Thyroid gland (tissue), 4 donors: ENCODE data around the gene THAP11. TPM values are rescaled to one million over a fixed set of nuclear protein-coding genes. Genes with fewer than 3 reads are reported as not detected.

Experiments used
- DNase-seq, 2 donors: peaks; one replicate each; pipeline ENCODE4 v3.0.0-alpha.2; 2019
- H3K27ac ChIP-seq, 3 donors: fragments of 200-600 bp; sonication (generic); 1 replicate in 2 of 3; 2 replicates in 1 of 3; pipeline ENCODE4 v1.5.1; 2016 to 2019; ENCODE audit warnings: mild to moderate bottlenecking in 1 of 3, moderate library complexity in 1 of 3
- H3K27me3 ChIP-seq: fragments of 200-600 bp; sonication (generic); one replicate; pipeline ENCODE4 v1.5.1; 2019
- H3K36me3 ChIP-seq, 2 donors: fragments of 200-600 bp; sonication (generic); one replicate each; pipeline ENCODE4 v1.5.1; 2016 to 2019
- H3K4me1 ChIP-seq, 2 donors: fragments of 200-600 bp; sonication (generic); one replicate each; pipeline ENCODE4 v1.5.1; 2017 to 2019
- H3K4me3 ChIP-seq, 3 donors: fragments of 200-600 bp; sonication (generic); replicated peaks in 1 of 3; 1 replicate in 2 of 3; 2 replicates in 1 of 3; pipeline ENCODE4 v1.5.1; 2016; ENCODE audit warnings: mild to moderate bottlenecking in 1 of 3
- H3K9me3 ChIP-seq: fragments of 200-600 bp; sonication (generic); one replicate; pipeline ENCODE4 v1.5.1; 2017
- POLR2A ChIP-seq, 2 donors: fragments of 450-650 bp; IDR thresholded peaks; one replicate each; pipeline ENCODE4 v1.6.1; 2017; ENCODE audit warnings: antibody characterized with exemption in 2 of 2, mild to moderate bottlenecking in 2 of 2, moderate library complexity in 1 of 2
- WGBS, 2 donors: methylation state at CpG; one replicate each; pipeline ENCODE4 v1.1.5; 2017; 5-methylcytosine and 5-hydroxymethylcytosine counted together
- intact Hi-C: fragments of 100-400 bp; cut with DNase I; formaldehyde crosslinking; loops from one replicate; pipeline ENCODE4 v1.15.1; 2023
- total RNA-seq, 4 donors: library from RNA; depleted of rRNA; stranded (reverse); fragments of >200 nt; gene quantifications; one replicate each; pipeline ENCODE4 v1.2.3, GENCODE V29; 2016
- TF ChIP-seq, protein P1 (sequence below), 6 experiments: fragments of 200-600 bp in 3 of 6; fragments of 450-650 bp in 3 of 6; sonication (generic) in 3 of 6; IDR thresholded peaks; one replicate each; pipeline ENCODE4 v1.5.1; 2016 to 2019; ENCODE audit warnings: antibody characterized with exemption in 6 of 6, mild to moderate bottlenecking in 2 of 6, inconsistent platforms in 1 of 6, moderate library complexity in 1 of 6

Gene THAP11
- total RNA-seq, 4 donors from 2014 or later, result 53.5 to 79.0 (median 67.8) TPM

DNA sequence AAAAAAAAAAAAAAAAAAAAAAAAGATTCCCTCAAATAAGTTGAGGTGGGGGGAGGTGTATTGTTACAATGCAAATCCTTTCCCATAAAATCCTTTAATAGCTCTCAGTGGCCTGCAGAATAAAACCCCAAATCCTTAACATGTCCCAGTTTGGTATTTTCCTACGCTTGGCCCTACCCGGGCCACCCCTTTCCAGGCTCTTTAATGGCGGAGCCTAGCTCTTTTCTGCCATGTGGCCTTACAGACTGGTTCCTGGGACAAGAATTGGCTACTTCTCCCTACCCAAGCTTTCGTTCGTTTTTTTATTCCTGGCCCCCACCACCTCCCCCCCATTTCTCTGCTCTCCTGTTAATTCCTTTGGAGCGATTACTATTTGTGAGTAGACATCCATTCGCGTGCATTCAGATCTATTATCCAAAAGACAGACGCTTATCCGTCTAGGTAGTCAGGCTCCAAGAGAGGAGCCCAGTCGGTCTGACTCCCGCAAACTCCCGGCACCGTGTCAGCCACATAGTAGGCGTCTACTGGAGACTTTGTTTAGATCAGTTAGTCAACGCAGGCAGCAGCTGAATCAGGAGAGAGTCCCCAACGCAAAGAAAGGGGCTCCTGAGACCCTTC, 813 bp upstream of the THAP11 start:
- no peaks in the 10 kb centered on the region for H3K36me3 ChIP-seq
- peaks cover 33 to 35% of the 10 kb centered on the region in 2 donors for H3K4me1 ChIP-seq
- H3K9me3 ChIP-seq, result no peaks in the 10 kb centered on the region
- H3K27me3 ChIP-seq, result no peaks in the 10 kb centered on the region
- H3K4me3 ChIP-seq, result peak overlapping the region in 1 of 3 donors; percentile 62
- intact Hi-C loops, result loop anchor here (5.0 kb wide), 1 partner anchor 34 kb away; the partner anchor contains the start of genes RANBP10 and TSNAXIP1
- WGBS, 2 donors, result 48 to 58% methylated on average over 15 to 17 of the region's 17 CpGs
- TF ChIP-seq POLR2A (IDR thresholded peaks at IDR 0.05), result no peak
- TF ChIP-seq, protein P1, sequence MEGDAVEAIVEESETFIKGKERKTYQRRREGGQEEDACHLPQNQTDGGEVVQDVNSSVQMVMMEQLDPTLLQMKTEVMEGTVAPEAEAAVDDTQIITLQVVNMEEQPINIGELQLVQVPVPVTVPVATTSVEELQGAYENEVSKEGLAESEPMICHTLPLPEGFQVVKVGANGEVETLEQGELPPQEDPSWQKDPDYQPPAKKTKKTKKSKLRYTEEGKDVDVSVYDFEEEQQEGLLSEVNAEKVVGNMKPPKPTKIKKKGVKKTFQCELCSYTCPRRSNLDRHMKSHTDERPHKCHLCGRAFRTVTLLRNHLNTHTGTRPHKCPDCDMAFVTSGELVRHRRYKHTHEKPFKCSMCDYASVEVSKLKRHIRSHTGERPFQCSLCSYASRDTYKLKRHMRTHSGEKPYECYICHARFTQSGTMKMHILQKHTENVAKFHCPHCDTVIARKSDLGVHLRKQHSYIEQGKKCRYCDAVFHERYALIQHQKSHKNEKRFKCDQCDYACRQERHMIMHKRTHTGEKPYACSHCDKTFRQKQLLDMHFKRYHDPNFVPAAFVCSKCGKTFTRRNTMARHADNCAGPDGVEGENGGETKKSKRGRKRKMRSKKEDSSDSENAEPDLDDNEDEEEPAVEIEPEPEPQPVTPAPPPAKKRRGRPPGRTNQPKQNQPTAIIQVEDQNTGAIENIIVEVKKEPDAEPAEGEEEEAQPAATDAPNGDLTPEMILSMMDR (IDR thresholded peaks at IDR 0.05), result no peak
- DNase-seq, result no peak
- peak overlapping the region; percentile 100 for H3K27ac ChIP-seq

DNA sequence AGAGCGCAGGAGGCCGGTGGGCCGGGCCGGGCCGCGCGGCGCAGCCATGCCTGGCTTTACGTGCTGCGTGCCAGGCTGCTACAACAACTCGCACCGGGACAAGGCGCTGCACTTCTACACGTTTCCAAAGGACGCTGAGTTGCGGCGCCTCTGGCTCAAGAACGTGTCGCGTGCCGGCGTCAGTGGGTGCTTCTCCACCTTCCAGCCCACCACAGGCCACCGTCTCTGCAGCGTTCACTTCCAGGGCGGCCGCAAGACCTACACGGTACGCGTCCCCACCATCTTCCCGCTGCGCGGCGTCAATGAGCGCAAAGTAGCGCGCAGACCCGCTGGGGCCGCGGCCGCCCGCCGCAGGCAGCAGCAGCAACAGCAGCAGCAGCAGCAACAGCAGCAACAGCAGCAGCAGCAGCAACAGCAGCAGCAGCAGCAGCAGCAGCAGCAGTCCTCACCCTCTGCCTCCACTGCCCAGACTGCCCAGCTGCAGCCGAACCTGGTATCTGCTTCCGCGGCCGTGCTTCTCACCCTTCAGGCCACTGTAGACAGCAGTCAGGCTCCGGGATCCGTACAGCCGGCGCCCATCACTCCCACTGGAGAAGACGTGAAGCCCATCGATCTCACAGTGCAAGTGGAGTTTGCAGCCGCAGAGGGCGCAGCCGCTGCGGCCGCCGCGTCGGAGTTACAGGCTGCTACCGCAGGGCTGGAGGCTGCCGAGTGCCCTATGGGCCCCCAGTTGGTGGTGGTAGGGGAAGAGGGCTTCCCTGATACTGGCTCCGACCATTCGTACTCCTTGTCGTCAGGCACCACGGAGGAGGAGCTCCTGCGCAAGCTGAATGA, 606 bp downstream of the THAP11 start:
- DNase-seq, result peak; percentile 69 to 70
- peak overlapping the region; percentile 100 for H3K27ac ChIP-seq
- no peak for TF ChIP-seq POLR2A (IDR thresholded peaks at IDR 0.05)
- TF ChIP-seq, protein P1 (IDR thresholded peaks at IDR 0.05), result peak in 1 of 6 experiments; percentile 12
- H3K4me1 ChIP-seq, result peaks cover 37 to 40% of the 10 kb centered on the region in 2 donors
- intact Hi-C loops, result loop anchor here (5.0 kb wide), 1 partner anchor 35 kb away; the partner anchor contains the start of genes RANBP10 and TSNAXIP1
- 0 to 1% methylated on average over 9 to 40 of the region's 67 CpGs for WGBS, 2 donors
- H3K36me3 ChIP-seq, result no peaks in the 10 kb centered on the region
- H3K4me3 ChIP-seq, result peak overlapping the region; percentile 62 to 78 (median 68)
- no peaks in the 10 kb centered on the region for H3K9me3 ChIP-seq
- no peaks in the 10 kb centered on the region for H3K27me3 ChIP-seq

DNA sequence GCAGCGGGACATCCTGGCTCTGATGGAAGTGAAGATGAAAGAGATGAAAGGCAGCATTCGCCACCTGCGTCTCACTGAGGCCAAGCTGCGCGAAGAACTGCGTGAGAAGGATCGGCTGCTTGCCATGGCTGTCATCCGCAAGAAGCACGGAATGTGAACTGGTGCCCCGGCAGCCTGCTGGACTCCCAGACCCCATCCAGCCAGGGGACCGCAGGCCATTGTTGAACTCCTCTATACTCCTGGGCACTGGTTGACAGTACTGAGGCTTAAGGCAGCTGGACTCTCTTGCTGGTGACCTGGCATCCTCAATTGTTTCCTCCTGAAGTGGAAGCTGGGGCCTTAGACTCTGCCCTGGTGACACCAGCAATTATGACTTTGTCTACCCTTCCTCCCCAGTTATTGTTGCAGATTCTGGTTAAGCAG, 1.2 kb downstream of the THAP11 start:
- Histone ChIP-seq H3K27me3 (no peaks in the 10 kb centered on the region), H3K4me1 (peaks cover 43 to 47% of the 10 kb centered on the region in 2 donors), H3K27ac (peak overlapping the region; percentile 100), H3K36me3 (no peaks in the 10 kb centered on the region), H3K4me3 (peak overlapping the region; percentile 62 to 78 (median 68)), H3K9me3 (no peaks in the 10 kb centered on the region)
- intact Hi-C loops, result loop anchor here (5.0 kb wide), 1 partner anchor 36 kb away; the partner anchor contains the start of genes RANBP10 and TSNAXIP1
- 10 to 15% methylated on average over 9 to 11 of the region's 11 CpGs for WGBS, 2 donors
- no peak for DNase-seq
- TF ChIP-seq, protein P1 (IDR thresholded peaks at IDR 0.05), result no peak
- TF ChIP-seq POLR2A (IDR thresholded peaks at IDR 0.05), result no peak

DNA sequence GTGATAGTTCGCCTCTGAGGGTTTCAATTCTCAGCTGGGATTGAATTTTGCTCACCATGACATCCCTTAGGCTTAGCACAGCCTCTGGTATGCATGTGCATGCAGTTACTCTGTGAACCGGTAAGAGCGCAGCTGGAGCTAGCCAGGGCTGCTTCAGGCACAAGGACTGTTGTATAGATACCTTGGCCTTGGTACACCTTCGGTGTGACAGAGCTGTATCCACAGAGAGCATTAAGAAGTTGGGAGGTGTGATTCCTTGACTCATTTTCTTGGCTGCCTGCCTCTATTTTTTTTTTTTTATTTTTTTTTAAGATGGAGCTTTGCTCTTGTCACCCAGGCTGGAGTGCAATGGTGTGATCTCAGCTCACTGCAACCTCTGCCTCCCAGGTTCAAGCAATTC, 2.4 kb downstream of the THAP11 start:
- DNase-seq, result no peak
- Histone ChIP-seq H3K27ac (no peak overlapping the region), H3K4me3 (no peak overlapping the region), H3K27me3 (no peaks in the 10 kb centered on the region), H3K9me3 (no peaks in the 10 kb centered on the region), H3K36me3 (no peaks in the 10 kb centered on the region), H3K4me1 (peaks cover 44 to 52% of the 10 kb centered on the region in 2 donors)
- TF ChIP-seq, protein P1 (IDR thresholded peaks at IDR 0.05), result no peak
- no peak for TF ChIP-seq POLR2A (IDR thresholded peaks at IDR 0.05)
- intact Hi-C loops, result loop anchor here (5.0 kb wide), 1 partner anchor 37 kb away; the partner anchor contains the start of genes RANBP10 and TSNAXIP1
- 73 to 77% methylated on average over 4 of the region's 4 CpGs for WGBS, 2 donors
